RKO (cell line): Measurements from ENCODE around the gene PTH1R.

ENCODE experiments used
- DNase-seq: peaks from one replicate; pipeline ENCODE4 v3.0.0-alpha.2; 2016; ENCODE audit warnings: low spot score

The PTH1R gene

GRCh38 chr3:46883054-46883829, 5.7 kb downstream of the PTH1R start:
- DNase-seq, result no peak

DNA sequence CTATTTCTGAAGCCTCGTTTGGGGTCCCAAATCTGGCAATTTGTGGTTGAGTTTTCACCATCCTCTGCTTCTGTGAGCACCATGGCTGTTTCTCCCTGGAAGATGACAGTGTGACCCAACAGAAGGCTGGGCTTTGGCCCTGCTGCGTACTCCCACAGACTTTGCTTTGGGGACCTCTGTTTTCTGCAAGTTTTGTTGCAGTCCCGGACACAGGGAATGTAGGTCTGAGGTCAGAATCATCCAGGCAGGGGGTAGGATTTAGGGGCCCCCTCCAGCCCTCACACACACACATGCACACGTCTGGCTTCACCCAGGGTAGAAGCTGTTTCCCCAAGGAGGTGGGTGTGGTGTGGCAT, 6.3 kb downstream of the PTH1R start:
- DNase-seq, result no peak

DNA sequence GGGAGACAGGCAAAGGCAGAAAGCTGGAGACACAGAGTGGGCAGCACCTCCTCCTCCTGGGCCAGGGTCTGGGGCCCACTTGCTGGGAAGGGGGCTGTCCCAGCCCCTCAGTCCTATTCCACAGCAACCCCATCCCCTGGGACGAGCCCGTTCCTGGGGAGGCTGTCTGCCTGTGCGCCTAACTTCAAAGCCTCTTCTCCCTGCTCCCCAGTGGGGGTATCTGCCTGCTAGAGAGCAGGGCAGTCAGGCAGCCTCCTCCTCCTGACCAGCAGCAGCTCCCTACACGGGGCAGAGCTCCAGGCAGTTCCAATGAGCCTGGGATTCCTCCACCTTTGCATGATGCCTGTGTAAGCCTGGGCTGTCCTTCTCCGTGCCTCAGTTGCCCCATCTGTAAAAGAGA, 6.9 kb downstream of the PTH1R start:
- no peak for DNase-seq

- DNase-seq, result no peak
Observed at GRCh38 chr3:46884929-46885328, 7.4 kb downstream of the PTH1R start.

DNA sequence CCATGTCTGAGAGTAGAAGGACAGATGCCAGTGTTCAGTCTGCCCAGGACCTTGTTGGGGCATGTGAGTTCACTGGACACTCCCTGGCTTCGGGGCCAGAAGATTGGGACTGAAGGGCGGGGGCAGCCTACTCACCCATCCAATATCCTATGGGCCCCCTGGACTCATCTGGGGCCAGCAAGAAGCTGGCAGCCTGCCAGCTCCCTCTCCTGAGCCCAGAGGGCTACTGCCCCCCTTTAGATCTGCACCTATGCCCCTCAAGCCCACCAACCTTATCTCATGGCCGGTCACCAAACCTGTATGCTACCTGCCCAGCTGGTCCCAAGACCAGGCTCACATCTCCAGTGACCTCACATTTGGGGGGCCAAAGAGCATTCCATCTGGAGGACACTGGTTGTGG, 8.1 kb downstream of the PTH1R start:
- no peak for DNase-seq

- DNase-seq, result no peak
Observed at GRCh38 chr3:46887980-46888494, 10.5 kb downstream of the PTH1R start.

- DNase-seq, result no peak
Observed at GRCh38 chr3:46888705-46889104, 11.2 kb downstream of the PTH1R start.

- DNase-seq, result no peak
Observed at GRCh38 chr3:46889381-46890110, 12.0 kb downstream of the PTH1R start.

DNA sequence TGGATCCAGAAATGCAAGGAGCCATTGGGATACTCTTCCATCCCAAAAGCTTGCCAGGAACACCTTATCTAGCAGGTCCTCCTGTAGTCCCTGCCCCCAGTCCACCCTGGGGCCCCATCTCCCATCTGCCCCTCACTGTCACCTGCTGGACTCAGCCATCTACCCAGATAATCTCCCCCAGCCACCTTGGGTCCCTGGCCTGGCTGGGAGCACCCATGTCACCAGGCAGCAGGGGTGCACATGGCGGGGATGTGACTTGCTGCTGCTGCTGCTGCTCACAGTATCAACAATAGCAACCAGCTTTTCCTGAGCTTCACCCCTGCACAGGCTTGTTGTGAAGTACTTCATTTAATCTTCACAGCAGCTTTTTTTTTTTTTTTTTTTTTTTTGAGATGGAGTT, 12.6 kb downstream of the PTH1R start:
- DNase-seq, result no peak

DNA sequence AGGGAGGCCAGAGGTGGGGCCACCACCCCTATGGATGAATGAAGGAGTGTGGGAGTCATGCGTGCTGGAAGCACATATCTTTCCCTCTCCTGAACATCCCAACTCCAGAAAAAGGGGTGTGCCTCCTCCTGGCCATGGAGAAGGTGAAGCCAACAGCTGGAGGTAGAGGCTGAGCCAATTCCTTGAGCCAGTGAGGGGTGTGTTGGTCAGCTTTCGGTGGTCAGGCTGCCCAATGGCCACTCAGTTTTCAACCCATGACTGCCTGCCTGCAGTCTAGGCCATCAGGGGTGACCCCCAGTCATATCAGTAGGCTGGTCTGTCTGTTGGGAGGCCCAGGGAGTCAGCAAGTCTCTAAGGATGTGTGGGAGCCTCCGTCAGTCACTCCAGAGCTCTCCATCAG, 13.6 kb downstream of the PTH1R start:
- no peak for DNase-seq

GRCh38 chr3:46892285-46893145, 15.0 kb downstream of the PTH1R start:
- DNase-seq, result peak; percentile 85

DNA sequence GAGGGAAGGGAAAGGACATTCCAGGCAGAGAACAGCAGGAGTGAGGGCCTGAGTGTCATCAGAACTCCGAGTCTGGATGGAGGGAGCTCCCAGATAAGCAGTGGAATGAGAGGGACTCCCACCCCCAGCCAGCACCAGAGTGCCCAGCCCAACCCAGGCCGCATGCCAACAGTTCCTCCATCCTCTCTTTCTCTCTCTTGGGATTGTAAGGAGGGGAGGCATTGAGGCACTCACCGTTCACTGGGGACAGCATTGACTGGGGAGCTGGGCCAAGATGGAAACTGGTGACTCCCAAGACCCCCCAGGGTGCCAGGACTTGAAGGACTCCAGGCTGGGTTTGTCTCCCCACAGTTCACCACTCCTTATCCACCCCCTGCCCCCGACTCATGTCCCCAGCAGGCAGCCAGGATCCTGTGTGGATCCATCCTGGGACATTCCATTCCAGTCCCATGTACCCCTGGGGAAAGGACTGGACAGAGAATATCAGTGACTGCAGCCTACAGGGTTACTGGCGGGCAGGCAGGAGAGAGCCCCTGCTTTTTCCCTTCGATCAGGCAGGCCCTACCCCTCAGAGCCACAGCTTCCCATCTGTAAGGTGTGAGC, 15.7 kb downstream of the PTH1R start:
- DNase-seq, result no peak

- no peak for DNase-seq
Observed at GRCh38 chr3:46893763-46894162, 16.2 kb downstream of the PTH1R start.

- DNase-seq, result no peak
Observed at GRCh38 chr3:46894256-46894655, 16.7 kb downstream of the PTH1R start.

GRCh38 chr3:46895204-46895660, 17.7 kb downstream of the PTH1R start:
- DNase-seq, result peak; percentile 27

- no peak for DNase-seq
Observed at GRCh38 chr3:46895761-46896160, 18.2 kb downstream of the PTH1R start.

GRCh38 chr3:46896386-46896785, 18.9 kb downstream of the PTH1R start:
- no peak for DNase-seq

GRCh38 chr3:46897031-46897430, 19.5 kb downstream of the PTH1R start:
- DNase-seq, result no peak

- DNase-seq, result no peak
Observed at GRCh38 chr3:46897829-46898320, 20.4 kb downstream of the PTH1R start.

- DNase-seq, result no peak
Observed at GRCh38 chr3:46898321-46899150, 21.0 kb downstream of the PTH1R start.
